CD4-positive, alpha-beta T cell treated with Interleukin-21 for 1 hour (primary cell): ENCODE measurements around the gene NFE2L3.
"Not testable (repeated sequence)": the region's sequence is repeated elsewhere in the genome, so short reads cannot be mapped to it uniquely, and the experiment has no call there.

Experiments used
- DNase-seq: peaks from one replicate; pipeline ENCODE4 v3.0.0-alpha.2; 2020

The NFE2L3 gene

DNA sequence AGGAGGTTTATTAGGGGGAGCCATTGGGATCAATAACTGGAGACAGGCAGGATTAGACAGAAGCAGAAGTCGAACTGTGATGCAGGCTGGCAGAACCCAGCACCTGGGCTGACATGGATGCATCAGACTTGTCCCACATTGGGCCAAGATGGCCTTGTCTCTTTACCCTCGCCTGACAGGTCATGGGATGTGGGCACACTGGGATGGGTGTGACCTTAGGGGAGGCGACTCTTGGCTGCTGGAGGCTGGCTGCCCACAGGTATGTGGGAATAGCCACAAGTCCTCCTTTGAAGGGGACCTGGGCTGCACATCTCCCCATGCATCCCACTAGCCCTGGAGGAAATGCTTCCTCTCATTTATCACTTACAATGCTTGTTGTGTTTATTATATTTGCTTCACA lies 17.3 kb downstream of the NFE2L3 start:
- DNase-seq = no peak

DNA sequence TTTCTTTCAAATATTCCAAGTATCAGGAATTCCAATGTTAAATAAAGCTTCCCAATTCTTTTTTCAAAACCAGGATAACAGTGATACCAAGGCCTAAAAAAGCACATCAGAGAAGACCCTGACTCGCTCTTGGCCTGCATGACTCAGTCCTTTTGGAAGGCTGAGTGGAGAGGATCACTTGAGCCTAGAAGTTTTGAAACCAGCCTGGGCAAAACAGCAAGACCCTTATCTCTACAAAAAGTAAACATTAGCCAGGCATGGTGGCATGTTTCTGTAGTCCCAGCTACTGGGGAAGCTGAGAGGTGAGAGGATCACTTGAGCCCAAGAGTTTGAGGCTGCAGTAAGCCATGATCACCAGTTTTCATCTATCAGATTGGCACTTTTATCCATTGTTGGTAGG lies 18.7 kb downstream of the NFE2L3 start:
- DNase-seq = no peak

DNA sequence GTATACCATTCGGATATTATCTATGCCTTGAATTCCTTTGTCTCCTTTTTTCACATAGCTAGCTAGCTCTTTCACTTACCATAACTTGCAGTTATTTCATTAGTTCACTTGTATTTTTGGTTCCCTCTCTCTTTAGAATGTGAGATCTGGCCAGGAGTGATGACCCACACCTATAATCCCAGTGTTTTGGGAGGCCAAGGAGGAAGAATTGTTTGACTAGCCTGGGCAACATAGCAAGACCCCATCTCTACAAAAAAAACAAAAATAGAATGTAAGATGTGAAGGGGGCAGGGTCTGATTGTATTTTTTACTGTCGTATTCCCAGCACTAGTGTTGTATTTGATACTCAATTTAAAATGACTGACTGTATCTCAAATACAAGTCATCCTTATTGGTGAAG lies 19.6 kb downstream of the NFE2L3 start:
- DNase-seq = no peak

DNA sequence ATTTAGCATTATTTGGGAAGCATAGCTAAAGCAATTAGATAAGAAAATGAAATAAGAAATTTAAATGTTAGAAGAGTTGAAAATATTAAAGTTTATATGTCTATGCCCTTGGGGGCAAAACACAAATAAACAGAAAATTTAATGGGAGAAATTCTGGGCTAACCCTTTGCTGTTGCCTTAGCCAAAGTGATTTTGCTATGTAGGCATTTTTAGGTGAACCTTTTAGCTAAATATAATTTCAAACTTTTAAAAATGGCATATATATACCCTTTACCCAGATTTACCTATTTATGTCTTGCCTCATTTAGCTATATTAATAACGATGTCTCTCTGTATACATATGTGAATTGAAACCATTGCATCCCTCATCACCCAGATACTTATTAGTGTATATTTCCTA lies 20.1 kb downstream of the NFE2L3 start:
- DNase-seq = no peak

DNA sequence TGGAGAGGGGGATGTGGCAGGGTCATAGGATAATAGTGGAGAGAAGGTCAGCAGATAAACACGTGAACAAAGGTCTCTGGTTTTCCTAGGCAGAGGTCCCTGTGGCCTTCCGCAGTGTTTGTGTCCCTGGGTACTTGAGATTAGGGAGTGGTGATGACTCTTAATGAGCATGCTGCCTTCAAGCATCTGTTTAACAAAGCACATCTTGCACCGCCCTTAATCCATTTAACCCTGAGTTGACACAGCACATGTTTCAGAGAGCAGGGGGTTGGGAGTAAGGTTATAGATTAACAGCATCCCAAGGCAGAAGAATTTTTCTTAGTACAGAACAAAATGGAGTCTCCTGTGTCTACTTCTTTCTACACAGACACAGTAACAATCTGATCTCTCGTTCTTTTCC lies 23.9 kb downstream of the NFE2L3 start:
- DNase-seq = not testable (repeated sequence)

DNA sequence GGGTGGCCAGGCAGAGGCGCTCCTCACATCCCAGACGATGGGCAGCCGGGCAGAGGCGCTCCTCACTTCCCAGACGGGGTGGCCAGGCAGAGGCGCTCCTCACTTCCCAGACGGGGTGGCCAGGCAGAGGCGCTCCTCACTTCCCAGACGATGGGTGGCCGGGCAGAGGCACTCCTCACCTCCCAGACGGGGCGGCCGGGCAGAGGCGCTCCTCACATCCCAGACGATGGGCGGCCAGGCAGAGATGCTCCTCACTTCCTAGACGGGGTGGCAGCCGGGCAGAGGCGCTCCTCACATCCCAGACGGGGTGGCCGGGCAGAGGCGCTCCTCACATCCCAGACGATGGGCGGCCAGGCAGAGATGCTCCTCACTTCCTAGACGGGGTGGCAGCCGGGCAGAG lies 24.7 kb downstream of the NFE2L3 start:
- not testable (repeated sequence) for DNase-seq

DNA sequence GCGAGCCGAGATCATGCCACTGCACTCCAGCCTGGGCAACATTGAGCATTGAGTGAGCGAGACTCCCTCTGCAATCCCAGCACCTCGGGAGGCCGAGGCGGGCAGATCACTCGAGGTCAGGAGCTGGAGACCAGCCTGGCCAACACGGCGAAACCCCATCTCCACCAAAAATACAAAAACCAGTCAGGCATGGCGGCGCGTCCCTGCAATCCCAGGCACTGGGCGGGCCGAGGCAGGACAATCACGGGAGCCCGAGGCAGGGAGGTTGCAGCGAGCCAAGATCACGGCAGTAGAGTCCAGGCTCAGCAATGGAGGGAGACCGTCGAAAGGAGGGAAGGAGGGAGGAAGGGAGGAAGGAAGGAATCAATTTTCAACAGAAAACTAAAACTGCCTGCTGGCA lies 25.3 kb downstream of the NFE2L3 start:
- DNase-seq = not testable (repeated sequence)

DNA sequence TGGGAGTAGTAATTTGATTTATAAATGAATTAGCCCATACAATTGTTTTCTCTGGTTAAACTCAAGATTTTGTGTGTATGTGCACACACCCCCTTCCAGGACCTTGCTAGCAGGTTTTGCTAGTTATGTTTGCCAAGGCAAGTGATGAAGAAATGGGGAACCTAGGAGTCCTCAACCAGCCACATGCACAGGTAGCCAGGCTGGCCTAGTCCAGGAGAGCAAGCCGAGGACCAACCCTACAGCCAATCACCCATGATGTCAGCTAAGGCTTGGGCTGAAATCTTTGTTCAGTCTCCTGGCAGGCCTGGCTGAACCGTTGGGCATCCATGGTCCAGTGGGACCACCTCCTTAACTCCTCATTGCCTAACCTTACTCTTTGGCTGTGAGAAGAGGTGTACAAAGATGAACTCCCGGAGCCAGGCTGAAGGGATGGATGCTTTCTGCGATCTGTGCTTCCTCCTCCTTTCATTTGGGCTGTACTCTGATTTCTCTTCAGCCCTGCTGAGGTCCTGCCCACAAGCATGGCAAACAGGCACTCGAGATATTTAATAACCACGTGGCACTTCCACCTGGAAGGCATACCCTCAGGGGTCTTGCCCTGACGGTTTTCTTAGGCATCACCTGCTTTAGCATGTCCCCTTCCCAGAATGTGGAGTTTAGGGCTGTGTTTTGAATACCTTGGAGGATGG lies 26.4 kb downstream of the NFE2L3 start:
- no peak for DNase-seq

DNA sequence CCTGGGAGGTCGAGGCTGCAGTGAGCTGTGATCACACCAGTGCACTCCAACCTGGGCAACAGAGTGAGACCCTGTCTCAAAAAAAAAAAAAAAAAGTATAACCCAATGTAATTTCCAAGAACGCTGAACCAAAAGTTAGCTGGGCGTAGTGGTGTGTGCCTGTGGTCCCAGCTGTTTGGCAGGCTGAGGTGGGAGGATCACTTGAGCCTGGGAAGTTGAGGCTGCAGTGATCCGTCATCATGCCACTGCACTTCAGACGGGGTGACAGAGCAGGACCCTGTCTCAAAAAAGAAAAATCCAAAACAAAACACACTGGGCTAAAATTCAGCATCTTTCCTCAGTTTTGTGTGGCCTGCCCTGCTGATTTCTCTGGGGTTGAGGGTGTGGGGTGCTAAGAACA lies 27.4 kb downstream of the NFE2L3 start:
- no peak for DNase-seq

DNA sequence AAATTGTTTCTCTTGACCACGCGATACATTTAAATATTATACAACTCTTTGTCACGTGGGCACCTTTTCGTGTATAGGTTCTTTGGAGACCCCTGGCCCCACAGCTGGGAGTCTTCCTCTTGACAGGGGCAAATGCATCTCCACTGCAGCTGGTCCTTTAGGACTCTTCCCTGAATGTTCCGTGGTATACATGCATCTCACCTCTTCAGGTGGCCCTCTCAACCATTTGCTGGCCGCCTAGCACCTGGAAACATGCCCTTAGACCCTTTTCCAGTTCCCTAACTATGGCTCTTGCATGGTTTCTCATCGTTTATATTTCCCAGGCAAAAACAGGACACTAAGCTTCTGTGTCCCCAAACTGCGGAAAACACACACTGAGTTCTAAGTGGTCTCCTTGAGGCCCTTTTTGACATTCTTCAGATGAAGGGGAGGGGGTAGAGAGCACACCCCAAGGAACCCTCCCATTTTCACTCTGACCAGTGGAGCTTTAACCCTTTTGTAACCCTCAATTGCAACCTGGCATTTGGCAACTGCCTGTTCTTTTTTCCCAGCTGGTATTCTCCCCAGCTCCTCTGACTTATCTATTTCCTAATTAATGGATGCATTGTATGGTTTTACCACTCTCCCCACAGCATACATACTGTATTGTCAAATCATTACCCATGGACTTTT lies 28.0 kb downstream of the NFE2L3 start:
- DNase-seq = no peak

DNA sequence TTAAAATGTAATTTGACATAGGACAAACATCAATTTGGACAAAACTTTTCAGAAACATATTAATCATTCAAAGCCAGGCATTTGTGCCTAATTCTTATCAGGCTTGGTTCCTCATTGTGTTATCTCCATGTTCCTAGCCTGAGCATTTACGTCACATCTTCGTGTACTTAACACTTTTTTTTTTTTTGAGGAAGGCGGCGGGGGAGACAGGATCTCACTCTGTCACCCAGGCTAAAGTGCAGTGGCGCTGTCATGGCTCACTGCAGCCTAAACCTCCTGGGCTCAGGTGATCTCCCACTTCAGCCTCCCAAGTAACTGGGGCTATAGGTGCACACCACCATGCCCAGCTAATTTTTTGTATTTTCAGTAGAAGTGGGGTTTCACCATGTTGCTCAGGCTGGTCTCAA lies 28.8 kb downstream of the NFE2L3 start:
- no peak for DNase-seq

DNA sequence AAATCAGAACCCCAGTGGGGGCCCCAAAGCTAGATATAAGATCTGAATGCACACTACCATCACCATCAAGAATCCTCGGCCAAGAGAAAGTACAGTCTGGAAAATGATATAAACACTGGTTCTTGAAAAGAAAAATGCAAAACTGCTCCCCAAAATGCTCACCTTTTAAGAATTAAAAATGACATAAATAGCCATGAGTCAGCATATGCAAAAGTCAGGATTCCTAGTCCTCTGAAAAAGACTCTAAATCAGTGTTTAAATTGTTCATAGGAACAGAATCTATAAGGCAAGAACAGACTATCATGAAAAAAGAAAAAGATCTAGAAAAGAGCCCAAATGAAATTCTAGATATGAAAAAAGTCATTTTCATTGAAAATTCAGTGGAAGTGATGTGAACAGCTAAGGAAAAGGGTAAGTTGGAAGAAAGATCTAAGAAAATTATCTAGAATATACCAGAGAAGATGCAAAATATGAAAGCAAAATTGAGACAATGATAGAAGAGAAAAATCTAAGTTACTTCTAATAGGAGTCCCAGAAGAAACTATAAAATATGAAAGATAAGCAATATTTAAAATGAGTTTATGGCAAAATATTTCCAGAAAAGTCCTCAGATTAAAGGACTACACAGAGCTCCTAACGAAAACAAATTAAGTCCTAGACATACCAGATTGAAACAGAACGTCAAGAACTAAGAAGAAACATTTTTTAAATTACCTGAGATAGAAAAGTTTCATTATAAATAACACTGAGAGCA lies 29.7 kb downstream of the NFE2L3 start:
- DNase-seq = no peak

DNA sequence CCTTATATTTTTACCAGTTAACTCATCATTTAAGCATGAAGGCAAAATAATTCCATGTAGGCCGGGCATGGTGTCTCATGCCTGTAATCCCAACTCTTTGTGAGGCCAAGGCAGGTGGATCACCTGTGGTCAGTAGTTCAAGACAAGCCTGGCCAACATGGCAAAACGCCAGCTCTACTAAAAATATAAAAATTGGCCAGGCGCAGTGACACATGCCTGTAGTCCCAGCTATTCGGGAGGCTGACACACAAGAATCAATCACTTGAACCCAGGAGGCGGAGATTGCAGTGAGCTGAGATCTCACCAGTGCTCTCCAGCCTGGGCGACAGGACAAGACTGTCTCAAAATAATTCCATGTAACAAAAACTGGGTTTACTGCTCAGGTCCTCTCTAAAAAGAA lies 30.3 kb downstream of the NFE2L3 start:
- DNase-seq = peak; percentile 37

DNA sequence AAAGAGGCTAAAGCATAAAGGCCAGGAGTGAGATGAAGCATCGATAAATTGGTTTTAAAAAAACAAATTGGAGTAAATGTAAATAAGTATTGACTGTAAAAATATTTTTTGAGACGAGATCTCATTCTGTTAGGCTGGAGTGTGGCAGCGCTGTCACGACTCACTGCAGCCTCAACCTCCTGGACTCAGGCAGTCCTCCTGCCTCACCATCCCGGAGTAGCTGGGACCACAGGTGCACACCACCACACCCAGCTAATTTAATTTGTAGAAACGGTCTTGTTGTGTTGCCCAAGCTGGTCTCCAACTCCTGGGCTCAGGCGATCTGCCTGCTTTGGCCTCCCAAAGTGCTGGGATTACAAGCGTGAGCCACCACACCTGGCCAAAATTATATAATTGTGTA lies 30.7 kb downstream of the NFE2L3 start:
- DNase-seq = peak; percentile 41

DNA sequence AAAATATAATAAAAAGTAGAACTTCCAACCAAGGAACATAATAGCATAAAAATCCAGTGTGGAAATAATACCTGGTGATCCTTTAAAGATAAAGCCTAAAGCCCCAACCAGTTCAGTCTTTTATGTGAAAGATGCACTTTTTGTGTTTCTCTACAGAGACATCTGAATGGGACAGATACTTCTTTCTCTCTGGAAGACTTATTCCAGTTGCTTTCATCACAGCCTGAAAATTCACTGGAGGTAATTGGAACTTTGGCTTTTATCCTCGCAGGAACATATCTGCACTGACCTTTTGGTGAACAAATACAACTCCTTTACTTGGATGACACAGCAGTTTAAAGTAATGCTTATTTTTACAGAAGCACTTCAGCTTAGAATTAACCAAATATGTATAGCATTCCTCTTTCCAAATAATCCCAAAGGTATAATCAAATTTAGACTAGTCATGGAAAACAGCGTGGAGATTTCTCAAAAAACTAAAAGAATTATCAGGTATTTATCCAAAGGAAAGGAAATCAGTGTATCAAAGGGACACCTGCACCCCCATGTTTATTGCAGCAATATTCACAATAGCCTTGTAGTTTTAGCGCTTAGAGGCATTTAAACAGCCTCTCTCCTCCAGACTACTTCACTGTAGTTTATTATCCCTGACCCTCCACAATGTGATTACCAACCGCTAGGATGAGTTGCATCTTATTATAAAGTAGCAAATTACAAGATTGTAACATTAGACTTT lies 31.7 kb downstream of the NFE2L3 start:
- DNase-seq = peak; percentile 41

DNA sequence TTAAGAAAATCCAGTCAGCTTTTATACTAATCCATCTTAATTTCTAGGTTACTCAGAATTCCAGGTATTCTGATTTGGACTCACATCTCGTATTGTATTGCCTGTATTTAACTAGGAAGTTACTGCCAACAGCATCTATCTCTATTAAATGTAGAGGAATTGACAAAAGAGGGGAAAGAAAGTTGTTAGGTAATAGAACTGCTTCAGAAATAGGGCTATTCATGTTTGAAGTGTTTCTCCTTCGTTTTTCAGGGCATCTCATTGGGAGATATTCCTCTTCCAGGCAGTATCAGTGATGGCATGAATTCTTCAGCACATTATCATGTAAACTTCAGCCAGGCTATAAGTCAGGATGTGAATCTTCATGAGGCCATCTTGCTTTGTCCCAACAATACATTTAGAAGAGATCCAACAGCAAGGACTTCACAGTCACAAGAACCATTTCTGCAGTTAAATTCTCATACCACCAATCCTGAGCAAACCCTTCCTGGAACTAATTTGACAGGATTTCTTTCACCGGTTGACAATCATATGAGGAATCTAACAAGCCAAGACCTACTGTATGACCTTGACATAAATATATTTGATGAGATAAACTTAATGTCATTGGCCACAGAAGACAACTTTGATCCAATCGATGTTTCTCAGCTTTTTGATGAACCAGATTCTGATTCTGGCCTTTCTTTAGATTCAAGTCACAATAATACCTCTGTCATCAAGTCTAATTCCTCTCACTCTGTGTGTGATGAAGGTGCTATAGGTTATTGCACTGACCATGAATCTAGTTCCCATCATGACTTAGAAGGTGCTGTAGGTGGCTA lies 32.5 kb downstream of the NFE2L3 start:
- DNase-seq = peak; percentile 45

DNA sequence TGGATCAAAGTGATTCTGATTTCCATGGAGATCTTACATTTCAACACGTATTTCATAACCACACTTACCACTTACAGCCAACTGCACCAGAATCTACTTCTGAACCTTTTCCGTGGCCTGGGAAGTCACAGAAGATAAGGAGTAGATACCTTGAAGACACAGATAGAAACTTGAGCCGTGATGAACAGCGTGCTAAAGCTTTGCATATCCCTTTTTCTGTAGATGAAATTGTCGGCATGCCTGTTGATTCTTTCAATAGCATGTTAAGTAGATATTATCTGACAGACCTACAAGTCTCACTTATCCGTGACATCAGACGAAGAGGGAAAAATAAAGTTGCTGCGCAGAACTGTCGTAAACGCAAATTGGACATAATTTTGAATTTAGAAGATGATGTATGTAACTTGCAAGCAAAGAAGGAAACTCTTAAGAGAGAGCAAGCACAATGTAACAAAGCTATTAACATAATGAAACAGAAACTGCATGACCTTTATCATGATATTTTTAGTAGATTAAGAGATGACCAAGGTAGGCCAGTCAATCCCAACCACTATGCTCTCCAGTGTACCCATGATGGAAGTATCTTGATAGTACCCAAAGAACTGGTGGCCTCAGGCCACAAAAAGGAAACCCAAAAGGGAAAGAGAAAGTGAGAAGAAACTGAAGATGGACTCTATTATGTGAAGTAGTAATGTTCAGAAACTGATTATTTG lies 33.3 kb downstream of the NFE2L3 start:
- DNase-seq = peak; percentile 63

DNA sequence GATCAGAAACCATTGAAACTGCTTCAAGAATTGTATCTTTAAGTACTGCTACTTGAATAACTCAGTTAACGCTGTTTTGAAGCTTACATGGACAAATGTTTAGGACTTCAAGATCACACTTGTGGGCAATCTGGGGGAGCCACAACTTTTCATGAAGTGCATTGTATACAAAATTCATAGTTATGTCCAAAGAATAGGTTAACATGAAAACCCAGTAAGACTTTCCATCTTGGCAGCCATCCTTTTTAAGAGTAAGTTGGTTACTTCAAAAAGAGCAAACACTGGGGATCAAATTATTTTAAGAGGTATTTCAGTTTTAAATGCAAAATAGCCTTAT lies 33.8 kb downstream of the NFE2L3 start:
- DNase-seq = no peak

DNA sequence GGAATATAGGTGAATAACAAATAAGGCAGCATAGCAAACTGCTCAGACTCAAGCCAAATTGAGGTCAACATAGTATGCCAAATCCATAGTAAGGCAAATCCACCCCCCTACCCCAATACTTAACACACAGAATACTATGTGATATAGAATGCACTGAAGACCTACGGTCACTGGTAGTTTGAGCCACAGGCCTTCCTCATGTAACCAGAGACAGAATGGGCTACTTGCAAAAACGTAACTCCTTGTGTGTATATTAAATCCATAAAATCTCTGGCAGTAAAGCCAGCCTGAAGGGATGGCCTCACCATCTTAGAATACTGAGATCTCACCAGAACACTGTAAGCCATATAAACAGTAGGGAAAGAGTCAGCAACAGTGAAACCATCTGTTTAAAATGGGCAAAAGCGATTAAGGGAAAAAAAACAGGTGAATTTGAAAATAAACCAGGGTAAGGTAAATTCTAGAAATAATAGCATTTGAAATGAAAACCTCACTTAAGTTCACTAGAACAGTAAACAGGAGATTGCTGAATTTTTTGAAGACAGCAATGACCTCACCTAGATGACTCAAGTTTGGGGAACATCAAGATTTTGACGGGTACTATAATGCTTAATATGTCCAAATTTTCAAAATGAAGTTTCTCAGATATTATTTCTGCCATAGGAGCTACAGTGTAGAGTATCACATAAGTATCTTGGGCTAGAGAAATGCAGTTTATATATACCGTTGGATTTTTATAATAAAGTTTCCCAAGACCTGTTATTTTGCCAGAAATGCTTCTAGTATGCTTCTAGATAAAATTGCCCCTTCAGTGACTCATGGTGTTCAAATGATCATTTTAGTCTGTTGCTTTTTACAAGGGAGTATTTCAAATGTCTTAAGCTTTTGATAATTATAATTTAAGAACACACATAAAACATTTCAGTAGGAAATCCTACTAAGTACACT lies 34.6 kb downstream of the NFE2L3 start:
- peak; percentile 32 for DNase-seq

DNA sequence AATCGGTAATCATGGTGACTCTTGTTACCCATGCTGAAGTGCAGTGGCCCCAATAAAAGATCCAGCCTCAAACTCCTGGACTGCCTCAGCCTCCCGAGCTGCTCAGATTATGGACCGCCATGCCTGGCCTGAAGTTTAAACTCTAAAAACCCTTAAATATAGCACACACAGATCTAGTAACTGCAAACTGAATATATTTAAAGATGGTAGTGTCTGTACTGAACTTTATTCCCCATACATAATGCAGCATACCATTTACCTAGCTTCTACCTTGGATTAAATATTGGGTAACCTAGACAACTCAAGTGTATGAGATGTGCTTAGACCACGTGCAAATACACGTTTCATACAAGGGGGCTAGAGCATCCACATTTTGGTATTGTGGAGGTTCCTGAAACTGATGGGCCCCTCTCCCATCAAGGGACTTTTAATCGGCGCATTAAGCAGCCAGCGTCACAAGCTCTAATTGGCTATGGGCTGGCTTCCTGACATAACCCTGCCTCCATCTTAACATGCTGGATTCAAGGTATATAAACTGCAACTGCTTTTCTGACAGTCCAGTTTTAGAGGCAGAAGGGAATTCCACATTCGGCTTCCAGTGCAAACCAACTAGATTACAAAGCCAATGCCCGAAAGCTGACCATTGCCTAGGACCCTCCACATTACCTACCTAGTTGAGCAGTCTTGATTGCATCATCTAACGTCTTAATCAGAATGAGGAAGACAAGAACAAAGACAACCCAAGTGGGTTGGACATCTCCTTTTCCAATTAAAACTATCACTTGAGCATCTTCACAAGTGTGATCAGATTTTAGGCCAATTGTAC lies 35.6 kb downstream of the NFE2L3 start:
- DNase-seq = peak; percentile 55
